PFSK-1 (cell line): ENCODE measurements around the gene SELENOS.

Experiments used
- FOXP2 ChIP-seq: optimal IDR thresholded peaks from 2 replicates; pipeline ENCODE3; 2011; ENCODE audit warnings: borderline replicate concordance, control low read depth, inconsistent platforms; ENCODE audit not compliant: insufficient read depth; ENCODE audit errors: extremely low read length, extremely low read depth
- POLR2AphosphoS5 ChIP-seq: IDR thresholded peaks from 2 replicates; pipeline ENCODE4 v1.6.1; 2012; ENCODE audit warnings: low read depth, mild to moderate bottlenecking, control low read depth, low read length, moderate library complexity
- SIN3A ChIP-seq: IDR thresholded peaks from 2 replicates; pipeline ENCODE4 v1.6.1; 2012; ENCODE audit warnings: mild to moderate bottlenecking, low read length, moderate library complexity, borderline replicate concordance; ENCODE audit not compliant: insufficient read depth
- TAF1 ChIP-seq: IDR thresholded peaks from 2 replicates; pipeline ENCODE4 v1.6.1; 2012; ENCODE audit warnings: low read length, control low read depth, borderline replicate concordance; ENCODE audit not compliant: insufficient read depth
- TF ChIP-seq, protein P1 (sequence below), 2 experiments: IDR thresholded peaks; 2 replicates each; pipeline versions ENCODE4 v1.6.1 to v1.8.0; 2011 to 2012; ENCODE audit warnings: low read depth in 2 of 2, low read length in 2 of 2, control low read depth in 1 of 2, inconsistent platforms in 1 of 2, mild to moderate bottlenecking in 1 of 2, moderate library complexity in 1 of 2; ENCODE audit not compliant: insufficient read depth in 1 of 2

Gene SELENOS

DNA sequence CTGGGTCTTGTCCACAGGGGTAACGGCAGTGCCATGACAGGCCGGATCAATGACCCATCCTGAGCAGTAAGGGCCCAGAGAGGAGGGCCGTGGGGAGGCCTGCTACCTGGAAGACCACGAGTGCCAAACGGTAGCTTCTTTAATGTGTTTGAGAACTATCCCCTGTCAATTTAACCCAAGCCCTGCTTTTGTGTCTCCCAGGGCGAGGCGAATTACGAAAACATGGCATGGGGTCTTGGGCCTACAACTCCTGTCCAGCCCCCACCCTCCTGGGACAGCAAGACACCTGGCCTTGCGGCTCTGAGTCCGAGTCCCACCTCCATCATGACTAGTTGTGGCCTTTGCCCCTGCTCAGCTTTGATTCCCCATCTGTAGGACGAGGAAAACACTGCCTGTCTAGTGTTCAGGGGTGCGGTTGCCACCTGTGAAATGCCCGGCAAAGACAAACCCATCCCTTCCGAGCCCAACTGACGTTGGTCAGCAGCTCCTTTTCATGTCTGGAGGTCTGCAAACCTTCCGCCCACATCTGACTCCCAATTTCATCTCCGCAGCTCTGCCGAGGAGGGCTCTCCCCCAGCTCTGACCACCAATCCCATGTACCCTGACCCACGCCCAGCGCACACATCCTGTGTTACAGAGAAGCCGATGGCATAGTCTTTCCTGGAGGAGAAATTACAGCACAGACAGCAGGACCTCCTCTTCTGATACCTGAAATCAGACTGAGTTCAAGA lies 46.7 kb upstream of the SELENOS start:
- TF ChIP-seq POLR2AphosphoS5 (no peak), FOXP2 (no peak), SIN3A (no peak), TAF1 (no peak)
- TF ChIP-seq, protein P1, sequence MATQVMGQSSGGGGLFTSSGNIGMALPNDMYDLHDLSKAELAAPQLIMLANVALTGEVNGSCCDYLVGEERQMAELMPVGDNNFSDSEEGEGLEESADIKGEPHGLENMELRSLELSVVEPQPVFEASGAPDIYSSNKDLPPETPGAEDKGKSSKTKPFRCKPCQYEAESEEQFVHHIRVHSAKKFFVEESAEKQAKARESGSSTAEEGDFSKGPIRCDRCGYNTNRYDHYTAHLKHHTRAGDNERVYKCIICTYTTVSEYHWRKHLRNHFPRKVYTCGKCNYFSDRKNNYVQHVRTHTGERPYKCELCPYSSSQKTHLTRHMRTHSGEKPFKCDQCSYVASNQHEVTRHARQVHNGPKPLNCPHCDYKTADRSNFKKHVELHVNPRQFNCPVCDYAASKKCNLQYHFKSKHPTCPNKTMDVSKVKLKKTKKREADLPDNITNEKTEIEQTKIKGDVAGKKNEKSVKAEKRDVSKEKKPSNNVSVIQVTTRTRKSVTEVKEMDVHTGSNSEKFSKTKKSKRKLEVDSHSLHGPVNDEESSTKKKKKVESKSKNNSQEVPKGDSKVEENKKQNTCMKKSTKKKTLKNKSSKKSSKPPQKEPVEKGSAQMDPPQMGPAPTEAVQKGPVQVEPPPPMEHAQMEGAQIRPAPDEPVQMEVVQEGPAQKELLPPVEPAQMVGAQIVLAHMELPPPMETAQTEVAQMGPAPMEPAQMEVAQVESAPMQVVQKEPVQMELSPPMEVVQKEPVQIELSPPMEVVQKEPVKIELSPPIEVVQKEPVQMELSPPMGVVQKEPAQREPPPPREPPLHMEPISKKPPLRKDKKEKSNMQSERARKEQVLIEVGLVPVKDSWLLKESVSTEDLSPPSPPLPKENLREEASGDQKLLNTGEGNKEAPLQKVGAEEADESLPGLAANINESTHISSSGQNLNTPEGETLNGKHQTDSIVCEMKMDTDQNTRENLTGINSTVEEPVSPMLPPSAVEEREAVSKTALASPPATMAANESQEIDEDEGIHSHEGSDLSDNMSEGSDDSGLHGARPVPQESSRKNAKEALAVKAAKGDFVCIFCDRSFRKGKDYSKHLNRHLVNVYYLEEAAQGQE (IDR thresholded peaks at IDR 0.05; ENCODE audit: insufficient read depth in 1 of 2, low read depth in 2 of 2, low read length in 2 of 2): no peak

DNA sequence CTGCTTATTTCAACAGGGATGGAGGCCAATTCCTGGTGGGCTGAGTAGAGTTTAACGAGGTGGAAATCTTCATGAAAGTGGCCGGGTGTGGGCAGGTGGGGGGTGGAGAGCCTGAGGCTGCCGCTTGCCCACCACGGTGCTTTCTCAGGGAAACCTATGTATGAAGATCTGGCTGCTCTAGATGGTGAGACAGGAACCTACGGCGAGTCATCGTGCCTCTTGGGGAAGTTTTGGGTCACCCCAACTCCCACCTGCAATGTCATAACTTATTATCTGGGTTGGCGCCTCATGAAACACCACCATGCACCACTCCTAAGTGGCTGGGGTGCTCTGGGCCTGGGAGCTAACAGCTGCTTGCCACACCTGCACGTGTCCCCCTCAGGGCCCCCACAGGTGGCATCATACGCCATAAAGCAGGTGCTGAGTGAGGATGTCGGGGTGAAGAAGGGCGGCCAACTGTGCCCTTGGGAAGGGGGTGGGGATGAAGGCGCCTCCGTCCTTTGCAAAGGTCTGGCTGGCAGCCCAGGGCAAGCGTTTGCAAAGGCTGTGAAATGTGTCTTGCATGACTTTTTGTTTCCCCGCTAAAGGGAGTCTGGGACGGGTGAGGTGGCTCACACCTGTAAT lies 45.7 kb upstream of the SELENOS start:
- TF ChIP-seq TAF1 (no peak), SIN3A (no peak), FOXP2 (no peak), POLR2AphosphoS5 (no peak)
- TF ChIP-seq, protein P1 (IDR thresholded peaks at IDR 0.05; ENCODE audit: insufficient read depth in 1 of 2, low read depth in 2 of 2, low read length in 2 of 2): no peak

DNA sequence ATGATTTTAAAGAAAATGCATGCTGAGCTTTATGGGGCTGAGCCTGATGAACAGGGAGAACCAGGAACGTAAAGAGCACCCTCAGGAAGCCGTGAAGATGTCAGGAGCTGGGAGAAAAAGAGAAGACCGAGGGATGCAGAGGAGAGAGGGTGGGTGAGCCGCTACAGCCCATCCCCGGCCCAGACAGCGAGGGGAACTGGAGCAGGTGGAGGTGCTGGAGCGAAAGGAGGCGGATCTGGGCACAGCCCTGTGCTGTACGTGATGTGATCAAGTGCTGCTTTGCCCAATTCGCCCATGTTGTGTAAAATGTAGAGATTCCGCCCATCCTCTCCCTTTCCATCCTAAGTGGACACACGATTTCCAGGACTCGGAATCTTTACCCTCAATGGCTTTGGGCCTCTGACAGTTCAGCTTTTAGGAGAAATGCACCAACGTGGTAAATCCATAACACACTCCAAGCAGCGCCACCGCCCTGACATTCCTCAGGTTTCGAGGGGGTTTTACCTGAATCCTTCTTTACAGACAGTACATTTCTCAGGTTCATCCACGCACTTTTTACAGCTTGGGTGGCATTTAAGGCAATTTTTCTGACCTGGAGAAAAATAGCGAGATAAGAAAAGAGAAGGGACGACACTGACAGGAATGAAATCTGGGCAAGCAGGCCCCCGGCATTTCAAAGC lies 44.9 kb upstream of the SELENOS start:
- TF ChIP-seq FOXP2: no peak
- no peak for TF ChIP-seq SIN3A
- no peak for TF ChIP-seq TAF1

DNA sequence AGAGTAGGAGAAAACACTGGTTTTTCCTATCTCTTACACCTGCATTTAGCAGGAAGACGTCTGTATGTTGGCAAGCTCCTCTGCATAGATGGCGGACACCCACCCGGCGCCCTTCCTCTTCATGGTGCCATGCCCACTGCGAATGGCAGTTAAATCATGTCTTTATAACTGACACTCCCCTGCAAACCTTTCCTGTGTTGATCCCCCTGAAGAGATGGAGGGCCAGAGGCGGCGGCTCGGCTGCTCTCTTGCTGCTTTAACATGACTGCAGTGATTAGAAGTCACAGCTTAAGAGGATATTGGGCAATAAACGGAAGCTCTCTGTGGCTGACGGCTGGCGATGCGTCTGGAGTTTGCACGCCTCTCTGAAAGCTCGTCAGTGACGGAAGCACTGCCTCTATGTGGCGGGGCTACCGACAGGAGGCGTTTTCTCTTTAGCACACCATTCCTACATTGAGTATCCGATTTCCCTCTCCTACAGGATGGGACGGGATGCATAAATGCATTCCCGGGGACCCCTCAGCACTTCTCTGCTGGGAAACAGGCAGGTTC lies 43.3 kb upstream of the SELENOS start:
- TF ChIP-seq POLR2AphosphoS5 (no peak), FOXP2 (peak; percentile 70)

DNA sequence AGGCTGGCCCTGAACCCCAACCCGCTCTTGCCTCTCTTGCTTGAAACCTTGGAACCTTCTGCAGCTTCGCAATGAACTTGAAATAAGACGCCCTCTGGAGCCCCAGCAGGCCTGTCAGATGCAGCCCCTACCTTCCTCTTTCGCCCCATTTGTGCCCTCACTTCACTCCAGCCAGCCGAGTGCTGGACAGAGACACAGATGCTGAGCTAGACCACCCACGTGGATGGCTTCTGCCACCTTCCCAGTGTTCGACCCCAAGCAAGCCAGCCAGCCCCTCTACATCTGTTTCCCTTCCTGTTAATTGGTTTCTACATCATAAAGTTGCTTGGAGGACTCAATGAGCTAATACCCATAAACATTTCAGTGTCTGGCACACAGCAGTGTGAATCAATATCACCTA lies 41.6 kb upstream of the SELENOS start:
- TF ChIP-seq FOXP2: no peak
- TF ChIP-seq, protein P1 (IDR thresholded peaks at IDR 0.05; ENCODE audit: insufficient read depth in 1 of 2, low read depth in 2 of 2, low read length in 2 of 2): peak; percentile 58 to 79; a peak in 3 of 4 replicates
